SH-SY5Y (cell line): ENCODE data around the gene FLVCR1.

Source experiments
- GATA2 ChIP-seq: IDR thresholded peaks from 2 replicates; pipeline ENCODE4 v1.6.1; 2011; ENCODE audit warnings: mild to moderate bottlenecking, low read depth, low read length
- GATA3 ChIP-seq: IDR thresholded peaks from 2 replicates; pipeline ENCODE4 v1.6.1; 2011; ENCODE audit warnings: low read depth, mild to moderate bottlenecking, low read length, moderate library complexity

GRCh38 chr1:212814537-212815334, 43.3 kb upstream of the FLVCR1 start:
- TF ChIP-seq GATA2 (no peak), GATA3 (no peak)
